IMR-90 (cell line): ENCODE results near the gene CCN5. TPM values are rescaled to one million over a fixed set of nuclear protein-coding genes. Genes with fewer than 3 reads are reported as not detected.
"Not testable (repeated sequence)": the region's sequence is repeated elsewhere in the genome, so short reads cannot be mapped to it uniquely, and the experiment has no call there.

ENCODE experiments used
- ATAC-seq: fragments of 200-7000 bp; cut with Tn5 transposase; 2 replicates; pipeline ENCODE4 v1.9.1; 2020; ENCODE audit warnings: low read depth, mild to moderate bottlenecking, moderate library complexity
- BruUV-seq: library from RNA; stranded (reverse); fragments of 400-500 nt; replicated peaks from 2 replicates; lab custom pipeline; 2021; lab: Mats Ljungman, UMichigan
- CTCF ChIA-PET: fragments of 300-600 bp; formaldehyde crosslinking; extraction: SDS; loops from one replicate; lab custom pipeline; 2021; ENCODE audit warnings: antibody characterized with exemption; lab: Yijun Ruan, JAX
- POLR2A ChIA-PET: fragments of 300-600 bp; sonication (Branson Sonifier 250); formaldehyde crosslinking; loops from one replicate; lab custom pipeline; 2022; ENCODE audit warnings: antibody characterized with exemption; ENCODE audit not compliant: unreplicated experiment; lab: Charles Lee
- DNase-seq: peaks from one replicate; pipeline ENCODE4 v3.0.0; 2013
- H2AFZ ChIP-seq: replicated peaks from 2 replicates; pipeline ENCODE3; 2013; ENCODE audit warnings: low read length, mild to moderate bottlenecking; ENCODE audit not compliant: poor library complexity
- H2AK5ac ChIP-seq: 2 replicates; pipeline ENCODE4 v1.6.1; 2013; ENCODE audit warnings: low read depth, low read length, inconsistent platforms
- H2AK9ac ChIP-seq: replicated peaks from 2 replicates; pipeline ENCODE3; 2013; ENCODE audit warnings: mild to moderate bottlenecking, low read depth, low read length, moderate library complexity; ENCODE audit not compliant: poor library complexity
- H2BK120ac ChIP-seq: 2 replicates; pipeline ENCODE4 v1.6.1; 2013; ENCODE audit warnings: low read depth, low read length, inconsistent platforms
- H2BK15ac ChIP-seq: 3 replicates; pipeline ENCODE4 v1.6.1; 2013; ENCODE audit warnings: low read depth, low read length, inconsistent platforms
- H2BK20ac ChIP-seq: 2 replicates; pipeline ENCODE4 v1.6.1; 2013; ENCODE audit warnings: low read depth, mild to moderate bottlenecking, inconsistent platforms, low read length, moderate library complexity
- H2BK5ac ChIP-seq: 2 replicates; pipeline ENCODE4 v1.6.1; 2013; ENCODE audit warnings: mild to moderate bottlenecking, low read depth, low read length, inconsistent platforms; ENCODE audit not compliant: poor library complexity, severe bottlenecking
- H3K14ac ChIP-seq: replicated peaks from 2 replicates; pipeline ENCODE4 v1.6.1; 2013; ENCODE audit warnings: low read depth, low read length, inconsistent platforms
- H3K18ac ChIP-seq: 2 replicates; pipeline ENCODE4 v1.6.1; 2013; ENCODE audit warnings: low read depth, low read length, control low read depth
- H3K23ac ChIP-seq: 2 replicates; pipeline ENCODE4 v1.6.1; 2013; ENCODE audit warnings: low read depth, low read length, inconsistent platforms
- H3K27ac ChIP-seq: 2 replicates; pipeline ENCODE4 v1.5.1; 2013; ENCODE audit warnings: mild to moderate bottlenecking, control low read depth, low read length; ENCODE audit not compliant: insufficient read depth
- H3K27me3 ChIP-seq: 2 replicates; pipeline ENCODE4 v1.6.1; 2013; ENCODE audit warnings: low read length; ENCODE audit not compliant: control insufficient read depth, insufficient read depth
- H3K36me3 ChIP-seq: 2 replicates; pipeline ENCODE4 v1.6.1; 2013; ENCODE audit warnings: low read length, mixed read lengths; ENCODE audit not compliant: control insufficient read depth, insufficient read depth
- H3K4ac ChIP-seq: 2 replicates; pipeline ENCODE4 v1.6.1; 2013; ENCODE audit warnings: low read depth, low read length, inconsistent platforms
- H3K4me1 ChIP-seq: 2 replicates; pipeline ENCODE4 v1.6.1; 2013; ENCODE audit warnings: low read length, mixed read lengths; ENCODE audit not compliant: control insufficient read depth, insufficient read depth
- H3K4me2 ChIP-seq: 2 replicates; pipeline ENCODE4 v1.6.1; 2013; ENCODE audit warnings: low read depth, mild to moderate bottlenecking, control low read depth, low read length, moderate library complexity
- H3K4me3 ChIP-seq: 2 replicates; pipeline ENCODE4 v1.5.1; 2013; ENCODE audit warnings: low read depth, mild to moderate bottlenecking, control low read depth, low read length, moderate library complexity; ENCODE audit not compliant: insufficient read depth
- H3K56ac ChIP-seq: 2 replicates; pipeline ENCODE4 v1.6.1; 2013; ENCODE audit warnings: low read length, inconsistent platforms; ENCODE audit not compliant: insufficient read depth; ENCODE audit errors: extremely low read depth
- H3K79me1 ChIP-seq, 2 experiments: 2 replicates each; pipeline ENCODE4 v1.6.1; 2013; ENCODE audit warnings: low read length in 2 of 2, inconsistent platforms in 1 of 2, low read depth in 1 of 2
- H3K9ac ChIP-seq: 2 replicates; pipeline ENCODE4 v1.6.1; 2013; ENCODE audit warnings: low read depth, low read length, control low read depth
- H3K9me1 ChIP-seq: 2 replicates; pipeline ENCODE4 v1.6.1; 2013; ENCODE audit warnings: low read length, inconsistent platforms; ENCODE audit not compliant: insufficient read depth
- H3K9me3 ChIP-seq: 2 replicates; pipeline ENCODE4 v1.6.1; 2013; ENCODE audit warnings: low read length; ENCODE audit not compliant: control insufficient read depth, insufficient read depth
- H4K20me1 ChIP-seq: 2 replicates; pipeline ENCODE4 v1.6.1; 2013; ENCODE audit warnings: low read length, inconsistent platforms; ENCODE audit not compliant: insufficient read depth
- H4K5ac ChIP-seq: 2 replicates; pipeline ENCODE4 v1.6.1; 2013; ENCODE audit warnings: mild to moderate bottlenecking, low read depth, low read length, control low read depth
- H4K8ac ChIP-seq, 2 experiments: 2 replicates each; pipeline ENCODE4 v1.6.1; 2013; ENCODE audit warnings: low read depth in 2 of 2, low read length in 2 of 2, control low read depth in 1 of 2, inconsistent platforms in 1 of 2
- H4K91ac ChIP-seq: 2 replicates; pipeline ENCODE4 v1.6.1; 2013; ENCODE audit warnings: low read depth, low read length, inconsistent platforms; ENCODE audit not compliant: insufficient read depth
- WGBS, 2 experiments: methylation state at CpG; one replicate each; pipeline versions ENCODE4 v1.1.5 to v1.1.7; 2013; ENCODE audit warnings: missing lambda C conversion rate in 2 of 2; ENCODE audit not compliant: insufficient read length in 1 of 2; ENCODE audit errors: extremely low coverage in 2 of 2; 5-methylcytosine and 5-hydroxymethylcytosine counted together
- dilution Hi-C: fragments of 300-500 bp; cut with HindIII; formaldehyde crosslinking; loops from one replicate; pipeline ENCODE4 v1.14.3; 2018; ENCODE audit warnings: low sequenced_read_pairs; ENCODE audit not compliant: unreplicated experiment
- in situ Hi-C: fragments of 300-500 bp; cut with MboI; formaldehyde crosslinking; loops from 3 replicates; pipeline ENCODE4 v1.14.3; 2019; ENCODE audit warnings: low sequenced_read_pairs, inconsistent platforms, mixed read lengths
- intact Hi-C: fragments of 100-400 bp; cut with micrococcal nuclease; formaldehyde crosslinking; loops from 2 replicates; pipeline ENCODE4 v1.10.0; 2022
- polyA plus RNA-seq, 3 experiments: library from polyadenylated mRNA; depleted of rRNA; stranded (reverse); fragments of >200 nt; gene quantifications; 2 replicates each; pipeline ENCODE4 v1.2.3, GENCODE V29; 2012; ENCODE audit warnings: low replicate concordance in 1 of 3
- total RNA-seq: library from RNA; depleted of rRNA; stranded (reverse); fragments of >200 nt; gene quantifications from 2 replicates; pipeline ENCODE4 v1.2.3, GENCODE V29; 2012

The CCN5 gene
- total and polyA plus RNA-seq, 2 of the 4 experiments (the other 2 are of a cell fraction): not detected

- POLR2A ChIA-PET, H2AK9ac ChIP-seq, H2AK5ac ChIP-seq, intact Hi-C loops, in situ Hi-C loops, H2AFZ ChIP-seq, H3K18ac ChIP-seq, H2BK20ac ChIP-seq, H3K27ac ChIP-seq, DNase-seq, H3K9ac ChIP-seq, H3K23ac ChIP-seq, dilution Hi-C loops, H2BK120ac ChIP-seq, H3K36me3 ChIP-seq, H3K4ac ChIP-seq, H3K9me3 ChIP-seq, H3K4me2 ChIP-seq, BruUV-seq, H3K56ac ChIP-seq, H4K8ac ChIP-seq, H3K14ac ChIP-seq, H3K79me1 ChIP-seq, H4K5ac ChIP-seq, H3K4me3 ChIP-seq, ATAC-seq, H3K4me1 ChIP-seq, H4K20me1 ChIP-seq, H2BK15ac ChIP-seq, H2BK5ac ChIP-seq, CTCF ChIA-PET, H4K91ac ChIP-seq, H3K9me1 ChIP-seq: not testable (repeated sequence)
- peaks cover 27% of the 10 kb centered on the region for H3K27me3 ChIP-seq
- WGBS, 2 experiments: no CpG with 5 or more reads among the region's 3 CpGs
Measured at GRCh38 chr20:44763798-44764197, 48.6 kb downstream of the CCN5 start.
